Activated CD4-positive, alpha-beta T cell treated with anti-CD3 and anti-CD28 coated beads, Interleukin-2, amount 10 ng/mL, durations not matched to agents 7 days and 5 days (primary cell): ENCODE measurements around the gene CCDC158. TPM values are rescaled to one million over a fixed set of nuclear protein-coding genes. Genes with fewer than 3 reads are reported as not detected.

ENCODE experiments used
- CTCF ChIA-PET: fragments of 350-600 bp; sonication (Branson Sonifier 250); formaldehyde crosslinking; loops from one replicate; lab custom pipeline; 2021; ENCODE audit warnings: antibody characterized with exemption; lab: Charles Lee
- POLR2A ChIA-PET: fragments of 350-600 bp; sonication (Branson Sonifier 250); formaldehyde crosslinking; loops from one replicate; lab custom pipeline; 2021; ENCODE audit warnings: antibody characterized with exemption; lab: Charles Lee
- DNase-seq: peaks from one replicate; pipeline ENCODE4 v3.0.0-alpha.2; 2020
- H3K27ac Mint-ChIP-seq: one replicate; pipeline ENCODE4 v1.8.0; 2021; ENCODE audit warnings: mild to moderate bottlenecking, moderate library complexity, mixed read lengths
- H3K27me3 Mint-ChIP-seq: one replicate; pipeline ENCODE4 v1.8.0; 2021; ENCODE audit warnings: mixed read lengths
- H3K36me3 Mint-ChIP-seq: one replicate; pipeline ENCODE4 v1.8.0; 2021; ENCODE audit warnings: low read depth, mixed read lengths
- H3K4me1 Mint-ChIP-seq: one replicate; pipeline ENCODE4 v1.8.0; 2021; ENCODE audit warnings: mixed read lengths
- H3K4me3 Mint-ChIP-seq: one replicate; pipeline ENCODE4 v1.8.0; 2021; ENCODE audit warnings: mild to moderate bottlenecking, moderate library complexity, mixed read lengths
- H3K9me3 Mint-ChIP-seq: one replicate; pipeline ENCODE4 v1.8.0; 2021; ENCODE audit warnings: mixed read lengths
- total RNA-seq, 2 experiments: library from RNA; stranded (reverse); gene quantifications; one replicate each; pipeline ENCODE4 v1.2.3, GENCODE V29; 2021

Gene CCDC158
- total RNA-seq, 2 experiments from 2014 or later = not detected

GRCh38 chr4:76278583-76278982, 142.4 kb downstream of the CCDC158 start:
- CTCF ChIA-PET = interaction anchor here (0.8 to 1.7 kb wide), 7 partner anchors 8 to 456 kb away, joined by 3 to 8 read pairs (median 3); partner anchors contain the start of gene STBD1
- Mint-ChIP-seq H3K4me3 (no peak overlapping the region), H3K27ac (no peak overlapping the region), H3K4me1 (no peaks in the 10 kb centered on the region), H3K9me3 (no peaks in the 10 kb centered on the region), H3K36me3 (no peaks in the 10 kb centered on the region), H3K27me3 (peaks cover 20% of the 10 kb centered on the region)
- DNase-seq = no peak
- POLR2A ChIA-PET = no interaction called here

DNA sequence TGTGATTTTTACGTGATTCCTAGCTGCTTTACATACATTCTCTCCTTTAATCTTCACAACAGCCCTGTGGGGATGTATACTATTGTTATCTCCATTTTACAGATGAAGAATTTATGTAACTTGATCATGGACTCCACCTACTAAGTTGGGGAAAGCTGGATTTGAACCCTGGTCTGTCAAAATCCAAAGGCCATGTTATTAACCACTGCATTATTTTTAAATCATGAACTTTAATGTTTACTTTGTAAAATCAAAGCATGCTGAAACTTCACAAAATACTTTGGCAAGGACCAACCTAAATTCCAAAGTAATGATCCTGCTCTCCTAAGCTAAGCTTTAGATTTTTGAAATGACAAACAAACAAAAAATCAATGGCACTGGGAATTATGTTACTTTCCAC, 143.3 kb downstream of the CCDC158 start:
- Mint-ChIP-seq H3K4me3 (no peak overlapping the region), H3K27me3 (peaks cover 28% of the 10 kb centered on the region), H3K27ac (no peak overlapping the region), H3K9me3 (no peaks in the 10 kb centered on the region), H3K4me1 (no peaks in the 10 kb centered on the region), H3K36me3 (no peaks in the 10 kb centered on the region)
- ChIA-PET POLR2A (no interaction called here), CTCF (interaction anchor here (1.2 to 1.7 kb wide), 4 partner anchors 10 to 100 kb away, joined by 3 to 7 read pairs (median 3); partner anchors contain the start of gene STBD1)
- DNase-seq = no peak

DNA sequence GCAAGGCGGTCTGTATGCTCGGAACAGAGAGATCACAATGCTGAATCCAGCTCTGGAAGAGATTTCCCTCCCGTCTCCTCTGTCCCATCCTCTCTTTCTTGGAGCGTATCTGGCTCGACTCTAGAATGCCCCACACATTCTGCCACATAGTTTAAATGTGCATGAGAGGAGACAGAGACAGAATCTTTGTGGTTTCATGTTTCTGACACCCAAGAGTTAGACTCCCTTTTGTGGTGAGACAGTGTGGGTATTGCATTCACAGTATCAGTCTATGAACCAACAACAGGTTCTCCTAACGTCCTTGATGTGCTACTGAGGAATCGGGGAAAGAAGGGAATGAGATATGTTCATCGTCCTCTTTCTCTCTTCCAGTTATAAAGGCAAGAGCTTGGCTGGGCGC, 144.1 kb downstream of the CCDC158 start:
- Mint-ChIP-seq H3K4me3 (no peak overlapping the region), H3K4me1 (no peaks in the 10 kb centered on the region), H3K27me3 (peaks cover 34% of the 10 kb centered on the region), H3K27ac (no peak overlapping the region), H3K36me3 (no peaks in the 10 kb centered on the region), H3K9me3 (no peaks in the 10 kb centered on the region)
- ChIA-PET POLR2A (no interaction called here), CTCF (interaction anchor here (1.6 kb wide), 1 partner anchor 16 kb away, joined by 3 read pairs; no protein-coding TSS in a partner anchor)
- no peak for DNase-seq

GRCh38 chr4:76275486-76276124, 145.3 kb downstream of the CCDC158 start:
- CTCF ChIA-PET = interaction anchor here (0.6 kb wide), 1 partner anchor 228 kb away, joined by 3 read pairs; no protein-coding TSS in a partner anchor

DNA sequence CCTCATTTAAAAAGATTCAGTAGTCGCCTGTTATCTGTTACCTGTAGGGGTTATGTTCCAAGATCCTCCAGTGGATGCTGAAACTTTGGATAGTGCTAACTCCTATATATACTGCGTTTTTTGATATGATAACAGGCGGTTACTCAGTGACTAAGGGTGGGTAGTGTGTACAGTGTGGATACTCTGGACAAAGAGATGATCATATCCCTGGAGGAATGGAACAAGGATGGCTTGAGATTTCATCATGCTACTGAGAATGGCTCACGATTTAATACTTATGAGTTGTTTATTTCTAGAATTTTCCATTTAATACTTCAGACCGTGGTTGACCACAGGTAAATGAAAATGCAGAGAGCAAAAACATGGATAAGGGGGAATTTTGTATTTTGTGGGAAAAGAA, 147.9 kb downstream of the CCDC158 start:
- DNase-seq = no peak
- no peaks in the 10 kb centered on the region for H3K4me1 Mint-ChIP-seq
- peaks cover 43% of the 10 kb centered on the region for H3K27me3 Mint-ChIP-seq
- ChIA-PET POLR2A (no interaction called here), CTCF (no interaction called here)
- no peak overlapping the region for H3K4me3 Mint-ChIP-seq
- no peak overlapping the region for H3K27ac Mint-ChIP-seq
- H3K36me3 Mint-ChIP-seq = no peaks in the 10 kb centered on the region
- no peaks in the 10 kb centered on the region for H3K9me3 Mint-ChIP-seq

More at GRCh38 chr4:76275486-76276124, 145.3 kb downstream of the CCDC158 start:
- peaks cover 41% of the 10 kb centered on the region for H3K27me3 Mint-ChIP-seq
- POLR2A ChIA-PET = no interaction called here
- H3K9me3 Mint-ChIP-seq = no peaks in the 10 kb centered on the region
- H3K27ac Mint-ChIP-seq = no peak overlapping the region
- DNase-seq = no peak
- H3K36me3 Mint-ChIP-seq = no peaks in the 10 kb centered on the region
- H3K4me3 Mint-ChIP-seq = no peak overlapping the region
- H3K4me1 Mint-ChIP-seq = no peaks in the 10 kb centered on the region

DNA sequence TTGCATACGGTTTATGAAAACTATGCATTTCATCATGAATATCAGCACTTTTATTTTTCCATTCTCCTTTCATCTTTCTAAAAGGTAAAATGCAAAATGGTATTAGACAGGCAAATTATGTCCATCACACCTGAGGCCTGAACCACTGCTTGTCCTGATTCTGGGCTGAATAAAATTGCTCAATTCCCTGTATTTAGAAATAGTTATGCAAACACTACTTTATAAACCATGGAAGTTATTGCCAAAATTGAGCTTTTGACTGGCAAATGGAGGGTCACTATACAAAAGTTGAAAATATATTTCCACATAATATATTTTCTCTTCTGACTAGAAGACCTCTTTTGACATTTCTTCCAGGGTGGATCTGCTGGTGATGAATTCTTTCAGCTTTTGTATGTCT, 148.4 kb downstream of the CCDC158 start:
- H3K4me3 Mint-ChIP-seq = no peak overlapping the region
- POLR2A ChIA-PET = no interaction called here
- H3K9me3 Mint-ChIP-seq = no peaks in the 10 kb centered on the region
- DNase-seq = no peak
- peaks cover 41% of the 10 kb centered on the region for H3K27me3 Mint-ChIP-seq
- CTCF ChIA-PET = no interaction called here
- H3K4me1 Mint-ChIP-seq = no peaks in the 10 kb centered on the region
- no peak overlapping the region for H3K27ac Mint-ChIP-seq
- H3K36me3 Mint-ChIP-seq = no peaks in the 10 kb centered on the region

DNA sequence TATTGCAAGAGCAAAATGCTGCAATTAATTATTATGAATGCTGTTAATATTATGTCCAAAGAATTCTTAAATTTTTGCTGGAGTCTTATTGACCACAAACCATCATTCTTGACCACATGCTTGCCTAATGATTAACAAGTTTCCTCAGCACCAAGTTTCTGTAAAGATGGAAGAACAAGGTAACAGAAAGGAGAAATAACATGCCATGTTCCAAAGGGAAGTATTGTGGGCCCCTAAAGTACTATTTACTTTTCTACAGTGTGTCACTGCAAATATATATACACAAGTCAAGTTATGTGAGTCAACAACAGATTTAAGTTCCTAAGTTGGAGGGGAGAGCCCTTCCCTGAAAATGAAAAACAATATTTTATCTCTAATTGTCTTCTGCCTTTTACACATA, 148.9 kb downstream of the CCDC158 start:
- Mint-ChIP-seq H3K36me3 (no peaks in the 10 kb centered on the region), H3K9me3 (no peaks in the 10 kb centered on the region), H3K27ac (no peak overlapping the region), H3K27me3 (peaks cover 41% of the 10 kb centered on the region), H3K4me3 (no peak overlapping the region), H3K4me1 (no peaks in the 10 kb centered on the region)
- DNase-seq = no peak
- ChIA-PET POLR2A (no interaction called here), CTCF (no interaction called here)

DNA sequence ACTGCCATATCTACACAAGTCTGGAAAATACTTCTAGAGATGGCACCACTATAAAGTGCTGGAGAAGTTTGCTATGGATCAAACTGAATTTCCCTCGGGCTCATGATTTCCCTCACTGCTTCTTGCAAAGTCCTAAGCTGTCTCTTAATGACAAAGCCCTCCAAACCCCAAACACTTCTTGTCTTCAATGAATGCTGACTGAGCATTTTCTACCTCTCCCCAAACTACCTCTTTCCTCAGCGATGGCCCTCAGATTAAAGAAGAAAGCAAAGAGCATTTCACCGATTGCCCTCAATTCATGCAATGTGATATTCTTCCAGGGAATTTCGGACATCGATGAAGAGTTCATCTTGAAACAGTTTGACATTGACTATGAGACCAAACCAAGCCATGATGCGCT, 149.7 kb downstream of the CCDC158 start:
- Mint-ChIP-seq H3K9me3 (no peaks in the 10 kb centered on the region), H3K36me3 (no peaks in the 10 kb centered on the region), H3K4me3 (no peak overlapping the region), H3K27me3 (peaks cover 41% of the 10 kb centered on the region), H3K27ac (no peak overlapping the region), H3K4me1 (no peaks in the 10 kb centered on the region)
- DNase-seq = no peak
- POLR2A ChIA-PET = no interaction called here
- CTCF ChIA-PET = interaction anchor here (1.1 kb wide), 1 partner anchor 106 kb away, joined by 3 read pairs; no protein-coding TSS in a partner anchor

DNA sequence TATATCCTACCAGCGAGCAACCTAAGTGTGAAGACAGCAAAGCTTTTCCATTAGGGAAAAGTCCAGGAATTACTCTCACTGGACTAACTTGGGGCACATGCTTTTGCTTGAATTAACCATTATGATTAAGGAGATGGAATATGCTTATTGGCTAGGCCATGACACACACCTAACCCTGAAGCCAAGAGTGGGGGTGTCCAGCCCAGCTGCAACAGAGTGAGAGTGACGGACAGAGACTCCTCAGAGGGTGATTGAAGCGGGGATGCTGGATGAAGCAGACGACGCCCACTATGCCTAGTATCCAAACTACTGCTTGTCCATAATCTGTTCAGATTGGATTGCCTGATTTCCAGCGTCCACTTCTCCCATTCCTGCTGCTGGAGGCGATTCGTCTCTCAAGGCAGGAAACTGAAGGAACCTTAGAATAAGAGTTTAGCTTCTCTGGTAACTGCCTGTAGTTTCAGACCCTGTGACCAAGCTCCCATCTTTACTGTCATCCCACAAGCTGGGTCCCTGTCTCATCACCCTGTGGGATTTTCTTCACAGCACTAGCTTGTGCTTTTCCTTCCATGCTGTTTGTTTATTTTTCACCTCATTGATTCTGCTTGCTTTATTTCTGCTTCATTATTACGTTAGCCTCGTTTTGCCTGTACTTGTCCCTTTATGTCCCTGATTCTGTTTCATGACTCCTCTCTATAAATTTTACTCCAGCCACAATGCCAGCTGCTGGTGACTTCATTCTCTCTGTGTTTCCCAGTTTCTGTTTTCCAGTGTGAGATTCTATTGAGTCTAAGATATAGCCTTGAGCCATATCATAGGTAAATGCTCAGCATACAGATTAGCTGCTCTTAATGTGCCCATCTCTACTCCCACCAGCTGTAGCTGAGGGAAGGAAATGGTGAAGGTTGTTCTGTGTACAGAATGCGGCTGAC, 150.4 kb downstream of the CCDC158 start:
- H3K36me3 Mint-ChIP-seq = no peaks in the 10 kb centered on the region
- no peaks in the 10 kb centered on the region for H3K4me1 Mint-ChIP-seq
- ChIA-PET POLR2A (no interaction called here), CTCF (interaction anchor here (0.8 to 1.1 kb wide), 3 partner anchors 17 to 107 kb away, joined by 3 read pairs; no protein-coding TSS in a partner anchor)
- H3K27me3 Mint-ChIP-seq = peaks cover 35% of the 10 kb centered on the region
- H3K4me3 Mint-ChIP-seq = no peak overlapping the region
- H3K27ac Mint-ChIP-seq = no peak overlapping the region
- no peaks in the 10 kb centered on the region for H3K9me3 Mint-ChIP-seq
- DNase-seq = no peak

GRCh38 chr4:76267811-76268210, 153.1 kb downstream of the CCDC158 start:
- DNase-seq = no peak
- CTCF ChIA-PET = interaction anchor here (1.9 kb wide), 1 partner anchor 10 kb away, joined by 7 read pairs; no protein-coding TSS in a partner anchor
- no peaks in the 10 kb centered on the region for H3K36me3 Mint-ChIP-seq
- no peaks in the 10 kb centered on the region for H3K9me3 Mint-ChIP-seq
- H3K4me3 Mint-ChIP-seq = no peak overlapping the region
- peaks cover 19% of the 10 kb centered on the region for H3K27me3 Mint-ChIP-seq
- H3K4me1 Mint-ChIP-seq = no peaks in the 10 kb centered on the region
- POLR2A ChIA-PET = no interaction called here
- H3K27ac Mint-ChIP-seq = no peak overlapping the region

GRCh38 chr4:76266627-76267026, 154.3 kb downstream of the CCDC158 start:
- no peak for DNase-seq
- POLR2A ChIA-PET = no interaction called here
- CTCF ChIA-PET = interaction anchor here (0.5 kb wide), 1 partner anchor 18 kb away, joined by 4 read pairs; no protein-coding TSS in a partner anchor
- Mint-ChIP-seq H3K4me1 (no peaks in the 10 kb centered on the region), H3K4me3 (no peak overlapping the region), H3K27ac (no peak overlapping the region), H3K27me3 (peaks cover 17% of the 10 kb centered on the region), H3K9me3 (no peaks in the 10 kb centered on the region), H3K36me3 (no peaks in the 10 kb centered on the region)

GRCh38 chr4:76265631-76266218, 155.2 kb downstream of the CCDC158 start:
- H3K27ac Mint-ChIP-seq = no peak overlapping the region
- no peaks in the 10 kb centered on the region for H3K36me3 Mint-ChIP-seq
- ChIA-PET CTCF (no interaction called here), POLR2A (no interaction called here)
- no peaks in the 10 kb centered on the region for H3K9me3 Mint-ChIP-seq
- peaks cover 15% of the 10 kb centered on the region for H3K27me3 Mint-ChIP-seq
- no peaks in the 10 kb centered on the region for H3K4me1 Mint-ChIP-seq
- H3K4me3 Mint-ChIP-seq = no peak overlapping the region
- DNase-seq = no peak
